GM12878 (cell line): ENCODE measurements around the gene LY6G5C. TPM values are rescaled to one million over a fixed set of nuclear protein-coding genes. Genes with fewer than 3 reads are reported as not detected.

Source experiments
- ATAC-seq: fragments of 200-7000 bp; cut with Tn5 transposase; 3 replicates; pipeline ENCODE4 v1.9.1; 2020; ENCODE audit warnings: mild to moderate bottlenecking, moderate library complexity
- BruUV-seq: library from RNA; stranded (reverse); fragments of 400-500 nt; replicated peaks from 2 replicates; lab custom pipeline; 2021; lab: Mats Ljungman, UMichigan
- CTCF ChIA-PET: fragments of 300-600 bp; sonication (Branson Sonifier 250); formaldehyde crosslinking; extraction: SDS; loops from one replicate; lab custom pipeline; 2021; ENCODE audit warnings: inconsistent platforms; lab: Yijun Ruan, JAX
- POLR2A ChIA-PET: fragments of 350-600 bp; formaldehyde crosslinking; extraction: SDS; loops from one replicate; lab custom pipeline; 2021; ENCODE audit warnings: inconsistent platforms; lab: Charles Lee
- RAD21 ChIA-PET: fragments of 300-600 bp; sonication (Branson Sonifier 250); formaldehyde crosslinking; loops from one replicate; lab custom pipeline; 2023; ENCODE audit warnings: antibody characterized with exemption; ENCODE audit not compliant: unreplicated experiment; lab: Charles Lee
- SMC1A ChIA-PET: fragments of 300-600 bp; sonication (Branson Sonifier 250); formaldehyde crosslinking; loops from one replicate; lab custom pipeline; 2023; ENCODE audit not compliant: unreplicated experiment, uncharacterized antibody; lab: Charles Lee
- DNase-seq: peaks from one replicate; pipeline ENCODE4 v3.0.0-alpha.2; 2011; ENCODE audit warnings: low read depth, low spot score
- FAIRE-seq: peaks from 3 replicates; lab custom pipeline; 2011; peaks lifted over from hg19 to GRCh38; lab: Jason Lieb, UNC
- H2AFZ ChIP-seq: 2 replicates; pipeline ENCODE4 v1.6.0; 2011; ENCODE audit warnings: low read depth, low read length, control low read depth; ENCODE audit not compliant: control insufficient read depth
- H3K27ac ChIP-seq: 2 replicates; pipeline ENCODE4 v1.5.1; 2011; ENCODE audit warnings: control low read depth; ENCODE audit not compliant: control insufficient read depth, insufficient read depth
- H3K27me3 ChIP-seq, 2 experiments: replicated peaks in 1 of 2; 2 replicates each; pipeline versions ENCODE4 v1.6.0 to v1.6.1; 2011; ENCODE audit warnings: low read length in 1 of 2; ENCODE audit not compliant: control insufficient read depth in 2 of 2, insufficient read depth in 2 of 2
- H3K36me3 ChIP-seq, 2 experiments: 2 replicates each; pipeline ENCODE4 v1.5.1; 2011; ENCODE audit warnings: low read length in 1 of 2; ENCODE audit not compliant: control insufficient read depth in 2 of 2, insufficient read depth in 2 of 2
- H3K4me1 ChIP-seq: 2 replicates; pipeline ENCODE4 v1.6.1; 2011; ENCODE audit warnings: mild to moderate bottlenecking, low read length, moderate library complexity, mixed read lengths; ENCODE audit not compliant: control insufficient read depth, insufficient read depth
- H3K4me2 ChIP-seq: 2 replicates; pipeline ENCODE4 v1.6.0; 2011; ENCODE audit warnings: control low read depth; ENCODE audit not compliant: control insufficient read depth, insufficient read depth
- H3K4me3 ChIP-seq: fragments of 200-600 bp; sonication (generic); 2 replicates; pipeline ENCODE4 v1.5.1; 2016
- H3K79me2 ChIP-seq: 2 replicates; pipeline ENCODE4 v1.6.0; 2011; ENCODE audit warnings: low read length; ENCODE audit not compliant: control insufficient read depth, insufficient read depth
- H3K9ac ChIP-seq: 2 replicates; pipeline ENCODE4 v1.8.0; 2011; ENCODE audit warnings: low read length, control low read depth, mixed read lengths; ENCODE audit not compliant: control insufficient read depth, insufficient read depth
- H3K9me3 ChIP-seq: replicated peaks from 3 replicates; pipeline ENCODE4 v1.5.1; 2011; ENCODE audit warnings: mild to moderate bottlenecking, low read length; ENCODE audit not compliant: control insufficient read depth, insufficient read depth
- H4K20me1 ChIP-seq: 2 replicates; pipeline ENCODE4 v1.6.0; 2011; ENCODE audit not compliant: control insufficient read depth, insufficient read depth
- HCFC1 ChIP-seq: fragments of 150-350 bp; IDR thresholded peaks from 2 replicates; pipeline ENCODE4 v1.6.1; 2014; ENCODE audit warnings: low read length
- IKZF1 ChIP-seq: fragments of 450-650 bp; conservative IDR thresholded peaks from 2 replicates; pipeline ENCODE4 v1.6.1; 2017; ENCODE audit warnings: antibody characterized with exemption, mild to moderate bottlenecking
- IKZF2 ChIP-seq, 2 experiments: fragments of 450-650 bp; IDR thresholded peaks; 2 replicates each; pipeline ENCODE4 v1.6.1; 2017; ENCODE audit warnings: mild to moderate bottlenecking in 2 of 2, moderate library complexity in 2 of 2
- MAX ChIP-seq: IDR thresholded peaks from 2 replicates; pipeline ENCODE4 v1.6.1; 2012; ENCODE audit warnings: low read depth, low read length, improper control_type of control experiment
- MTA3 ChIP-seq: IDR thresholded peaks from 2 replicates; pipeline ENCODE4 v1.6.1; 2012; ENCODE audit warnings: low read length, inconsistent platforms, borderline replicate concordance
- NFYB ChIP-seq: IDR thresholded peaks from 2 replicates; pipeline ENCODE4 v1.6.1; 2011; ENCODE audit warnings: low read depth, mild to moderate bottlenecking, low read length, improper control_type of control experiment, moderate library complexity; ENCODE audit not compliant: insufficient read depth
- SUZ12 ChIP-seq: fragments of 200-600 bp; sonication (generic); IDR thresholded peaks from one replicate; pipeline ENCODE4 v1.6.1; 2018; ENCODE audit warnings: antibody characterized with exemption, mild to moderate bottlenecking; ENCODE audit not compliant: unreplicated experiment
- ZBTB40 ChIP-seq: fragments of 450-650 bp; IDR thresholded peaks from 2 replicates; pipeline ENCODE4 v1.6.1; 2016; ENCODE audit warnings: mild to moderate bottlenecking, moderate library complexity, borderline replicate concordance
- ZNF592 ChIP-seq: fragments of 450-650 bp; IDR thresholded peaks from 2 replicates; pipeline ENCODE4 v1.6.1; 2017; ENCODE audit warnings: mild to moderate bottlenecking, moderate library complexity
- WGBS: methylation state at CpG from one replicate; pipeline ENCODE4 v1.1.6; 2016; ENCODE audit warnings: low lambda C conversion rate; ENCODE audit not compliant: insufficient replicate concordance, insufficient coverage; ENCODE audit errors: missing lambda C conversion rate; 5-methylcytosine and 5-hydroxymethylcytosine counted together
- in situ Hi-C: fragments of 300-500 bp; cut with MboI; formaldehyde crosslinking; loops from 9 replicates; pipeline ENCODE4 v1.14.3; 2018; ENCODE audit warnings: mixed read lengths
- intact Hi-C: fragments of 100-400 bp; cut with micrococcal nuclease; formaldehyde crosslinking; loops from one replicate; pipeline ENCODE4 v1.14.2; 2022; ENCODE audit not compliant: unreplicated experiment
- polyA plus RNA-seq, 11 experiments: library from polyadenylated mRNA; depleted of rRNA in 4 of 11; unstranded in 6 of 11; stranded (reverse) in 5 of 11; fragments of >200 nt; fragmentation: Nextera tagmentation in 4 of 11; fragmentation: Illumina TruSeq in 1 of 11; extraction: Ambion mirVana in 4 of 11; extraction: Trizol in 1 of 11; gene quantifications; 1 replicate in 1 of 11; 2 replicates in 10 of 11; pipeline versions ENCODE4 v1.2.1 to v1.2.3, GENCODE V29; 2011 to 2016; ENCODE audit warnings: inconsistent platforms in 2 of 11, missing spikeins in 2 of 11, low read depth in 1 of 11
- total RNA-seq, 4 experiments: library from RNA; depleted of rRNA in 3 of 4; stranded (reverse); fragments of >200 nt in 3 of 4; fragmentation: Illumina TruSeq in 1 of 4; extraction: Trizol in 1 of 4; gene quantifications; 2 replicates each; pipeline versions ENCODE4 v1.2.1 to v1.2.3, GENCODE V29; 2013 to 2021

The LY6G5C gene
- total and polyA plus RNA-seq, 10 of the 15 experiments (the other 5 are each of a cell fraction or from before 2014, with no cell fraction given), result 0.76 to 6.1 (median 1.7) TPM

GRCh38 chr6:31654574-31655348, 26.1 kb downstream of the LY6G5C start (continued):
- no peak for TF ChIP-seq ZBTB40

- peaks cover 50% of the 10 kb centered on the region for H3K79me2 ChIP-seq
- peaks cover 10 to 22% of the 10 kb centered on the region in 2 experiments for H3K36me3 ChIP-seq
- POLR2A ChIA-PET, result interaction anchor here (0.6 to 6.3 kb wide), 24 partner anchors 10 to 306 kb away, joined by 3 to 107 read pairs (median 4); partner anchors contain the start of genes C6orf47, CLIC1, CSNK2B and DDX39B
- FAIRE-seq (peak; percentile 96), ATAC-seq (peak; percentile 84), DNase-seq (no peak)
- no peaks in the 10 kb centered on the region for H3K27me3 ChIP-seq
- RAD21 ChIA-PET, result interaction anchor here (0.7 to 2.5 kb wide), 14 partner anchors 8 to 210 kb away, joined by 3 to 11 read pairs (median 3); partner anchors contain the start of genes C6orf47, CLIC1, GPANK1 and NEU1
- no peaks in the 10 kb centered on the region for H3K9me3 ChIP-seq
- TSS peak; percentile 99 for BruUV-seq
- SMC1A ChIA-PET, result interaction anchor here (0.7 to 5.0 kb wide), 17 partner anchors 8 to 210 kb away, joined by 3 to 31 read pairs (median 4); partner anchors contain the start of genes AIF1, C6orf47, GPANK1 and NEU1
- peak overlapping the region; percentile 99 for H3K27ac ChIP-seq
- intact Hi-C loops (loop anchor here (1.0 to 2.0 kb wide), 3 partner anchors 33 to 156 kb away; partner anchors contain the start of genes ATP6V1G2, NFKBIL1 and PRRC2A), in situ Hi-C loops (no loop called here)
- peak overlapping the region; percentile 87 for H2AFZ ChIP-seq
- CTCF ChIA-PET, result interaction anchor here (0.6 to 3.6 kb wide), 13 partner anchors 8 to 177 kb away, joined by 3 to 19 read pairs (median 4); partner anchors contain the start of genes ABHD16A, C6orf47 and GPANK1
- H3K4me2 ChIP-seq, result peak overlapping the region; percentile 75
- no peaks in the 10 kb centered on the region; the same call in 1 of the 2 replicates for H4K20me1 ChIP-seq
- H3K9ac ChIP-seq, result peak overlapping the region; percentile 91
- WGBS, result 7% methylated on average over 37 of the region's 37 CpGs
- H3K4me3 ChIP-seq, result peak overlapping the region; percentile 91
- peaks cover 8% of the 10 kb centered on the region; the same call in 1 of the 2 replicates for H3K4me1 ChIP-seq
- no peak for TF ChIP-seq HCFC1
- no peak for TF ChIP-seq ZNF592
- peak; percentile 60; the same call in 1 of the 2 replicates for TF ChIP-seq MTA3
- TF ChIP-seq IKZF1, result no peak
- TF ChIP-seq SUZ12, result no peak
- TF ChIP-seq IKZF2 (IDR thresholded peaks at IDR 0.05), result peak in 1 of 2 experiments; percentile 50; a peak in 3 of 4 replicates
- 0 out of 2 replicates have a peak, but pooled peaks have one; percentile 4 for TF ChIP-seq NFYB
- TF ChIP-seq MAX, result peak; percentile 4; the same call in 1 of the 2 replicates
Measured at GRCh38 chr6:31652925-31653724, 27.7 kb downstream of the LY6G5C start.
